H9 (cell line): Measurements from ENCODE around the gene MTHFD1L. TPM values are rescaled to one million over a fixed set of nuclear protein-coding genes. Genes with fewer than 3 reads are reported as not detected.

Source experiments
- DNase-seq: peaks from one replicate; pipeline ENCODE4 v3.0.0-alpha.2; 2017
- H2AFZ ChIP-seq: one replicate; pipeline ENCODE4 v1.6.1; 2013; ENCODE audit warnings: mild to moderate bottlenecking, low read length, control low read depth, moderate library complexity
- H2AK5ac ChIP-seq: 2 replicates; pipeline ENCODE4 v1.6.1; 2013; ENCODE audit warnings: low read length, control low read depth, mixed read lengths; ENCODE audit not compliant: insufficient read length
- H2BK120ac ChIP-seq: one replicate; pipeline ENCODE4 v1.6.1; 2013; ENCODE audit warnings: low read depth, mild to moderate bottlenecking, low read length, control low read depth, inconsistent platforms; ENCODE audit not compliant: poor library complexity, severe bottlenecking
- H2BK12ac ChIP-seq: 2 replicates; pipeline ENCODE4 v1.6.1; 2013; ENCODE audit warnings: low read length, control low read depth, mixed read lengths, low read depth; ENCODE audit not compliant: insufficient read length
- H2BK15ac ChIP-seq: 2 replicates; pipeline ENCODE4 v1.6.1; 2013; ENCODE audit warnings: low read depth, low read length, control low read depth
- H2BK20ac ChIP-seq: one replicate; pipeline ENCODE4 v1.6.1; 2013; ENCODE audit warnings: low read depth, mild to moderate bottlenecking, low read length, control low read depth, inconsistent platforms; ENCODE audit not compliant: poor library complexity, severe bottlenecking
- H2BK5ac ChIP-seq: 2 replicates; pipeline ENCODE4 v1.6.1; 2013; ENCODE audit warnings: low read length, control low read depth, mixed read lengths; ENCODE audit not compliant: insufficient read length
- H3K14ac ChIP-seq: 2 replicates; pipeline ENCODE4 v1.6.1; 2013; ENCODE audit warnings: low read length, control low read depth; ENCODE audit not compliant: insufficient read depth
- H3K18ac ChIP-seq: 2 replicates; pipeline ENCODE4 v1.6.1; 2013; ENCODE audit warnings: low read depth, mild to moderate bottlenecking, mixed read lengths, low read length, control low read depth; ENCODE audit not compliant: insufficient read length
- H3K23ac ChIP-seq: 2 replicates; pipeline ENCODE4 v1.6.1; 2013; ENCODE audit warnings: low read length, control low read depth, mixed read lengths, low read depth; ENCODE audit not compliant: insufficient read length
- H3K23me2 ChIP-seq: 2 replicates; pipeline ENCODE4 v1.6.1; 2013; ENCODE audit warnings: low read depth, mild to moderate bottlenecking, mixed read lengths, low read length, control low read depth; ENCODE audit not compliant: insufficient read length, poor library complexity, severe bottlenecking
- H3K27ac ChIP-seq: 2 replicates; pipeline ENCODE4 v1.5.1; 2013; ENCODE audit warnings: low read length, control low read depth, mixed read lengths, low read depth; ENCODE audit not compliant: insufficient read length
- H3K27me3 ChIP-seq: 2 replicates; pipeline ENCODE4 v1.6.1; 2013; ENCODE audit warnings: low read length, control low read depth, inconsistent platforms; ENCODE audit not compliant: insufficient read depth
- H3K4ac ChIP-seq: 2 replicates; pipeline ENCODE4 v1.6.1; 2013; ENCODE audit warnings: low read depth, mild to moderate bottlenecking, control low read depth, inconsistent platforms, low read length, moderate library complexity
- H3K4me1 ChIP-seq: 2 replicates; pipeline ENCODE4 v1.6.1; 2013; ENCODE audit warnings: low read length, control low read depth, inconsistent platforms; ENCODE audit not compliant: insufficient read depth
- H3K4me2 ChIP-seq: 2 replicates; pipeline ENCODE4 v1.6.1; 2013; ENCODE audit warnings: low read length, control low read depth, mixed read lengths; ENCODE audit not compliant: insufficient read length, insufficient read depth
- H3K56ac ChIP-seq: 2 replicates; pipeline ENCODE4 v1.6.1; 2013; ENCODE audit warnings: low read depth, mild to moderate bottlenecking, mixed read lengths, low read length, control low read depth; ENCODE audit not compliant: insufficient read length
- H3K79me1 ChIP-seq: 2 replicates; pipeline ENCODE4 v1.6.1; 2013; ENCODE audit warnings: low read depth, mild to moderate bottlenecking, moderate library complexity, low read length, control low read depth, inconsistent platforms; ENCODE audit not compliant: insufficient read depth, poor library complexity, severe bottlenecking
- H3K79me2 ChIP-seq: 2 replicates; pipeline ENCODE4 v1.6.1; 2013; ENCODE audit warnings: low read length, control low read depth, inconsistent platforms; ENCODE audit not compliant: insufficient read depth
- H3K9ac ChIP-seq: 2 replicates; pipeline ENCODE4 v1.6.1; 2013; ENCODE audit warnings: low read length, control low read depth, mixed read lengths; ENCODE audit not compliant: insufficient read length; ENCODE audit errors: extremely low read depth
- H3K9me3 ChIP-seq: one replicate; pipeline ENCODE4 v1.6.1; 2013; ENCODE audit warnings: low read depth, low read length, inconsistent platforms; ENCODE audit not compliant: control insufficient read depth
- H3T11ph ChIP-seq: one replicate; pipeline ENCODE4 v1.6.1; 2013; ENCODE audit warnings: mild to moderate bottlenecking, low read length, control low read depth, inconsistent platforms
- H4K20me1 ChIP-seq: one replicate; pipeline ENCODE4 v1.6.1; 2013; ENCODE audit not compliant: control insufficient read depth, insufficient read length, insufficient read depth
- H4K5ac ChIP-seq: 2 replicates; pipeline ENCODE4 v1.6.1; 2013; ENCODE audit warnings: low read depth, mild to moderate bottlenecking, mixed read lengths, low read length, control low read depth; ENCODE audit not compliant: insufficient read length
- H4K8ac ChIP-seq: replicated peaks from 2 replicates; pipeline ENCODE4 v1.6.1; 2013; ENCODE audit warnings: low read length, control low read depth, mixed read lengths, low read depth; ENCODE audit not compliant: insufficient read length
- H4K91ac ChIP-seq: 2 replicates; pipeline ENCODE4 v1.6.1; 2013; ENCODE audit warnings: low read depth, mild to moderate bottlenecking, moderate library complexity, mixed read lengths, low read length, control low read depth; ENCODE audit not compliant: insufficient read length
- H3K27ac Mint-ChIP-seq, 3 experiments: 2 replicates in 2 of 3; 3 replicates in 1 of 3; pipeline ENCODE4 v1.8.0; 2020 to 2021; ENCODE audit warnings: mixed read lengths in 3 of 3, mild to moderate bottlenecking in 1 of 3, moderate library complexity in 1 of 3
- H3K27me3 Mint-ChIP-seq: 2 replicates; pipeline ENCODE4 v1.8.0; 2021; ENCODE audit warnings: low read depth, mild to moderate bottlenecking, moderate library complexity, mixed read lengths
- H3K36me3 Mint-ChIP-seq, 3 experiments: 2 replicates in 2 of 3; 3 replicates in 1 of 3; pipeline ENCODE4 v1.8.0; 2020 to 2021; ENCODE audit warnings: low read depth in 3 of 3, mixed read lengths in 3 of 3; ENCODE audit not compliant: insufficient read depth in 1 of 3
- H3K4me1 Mint-ChIP-seq, 2 experiments: 2 replicates each; pipeline ENCODE4 v1.8.0; 2020; ENCODE audit warnings: mixed read lengths in 2 of 2
- H3K4me3 Mint-ChIP-seq, 2 experiments: 2 replicates in 1 of 2; 3 replicates in 1 of 2; pipeline ENCODE4 v1.8.0; 2020 to 2021; ENCODE audit warnings: mild to moderate bottlenecking in 2 of 2, mixed read lengths in 2 of 2, moderate library complexity in 1 of 2
- H3K9me3 Mint-ChIP-seq, 2 experiments: 2 replicates in 1 of 2; 3 replicates in 1 of 2; pipeline ENCODE4 v1.8.0; 2020; ENCODE audit warnings: mild to moderate bottlenecking in 2 of 2, mixed read lengths in 2 of 2, moderate library complexity in 1 of 2
- CTCF ChIP-seq: fragments of 200-600 bp; sonication (generic); conservative IDR thresholded peaks from 3 replicates; pipeline ENCODE4 v1.8.0; 2021; ENCODE audit warnings: antibody characterized with exemption, mild to moderate bottlenecking
- WGBS: extraction: QIAGEN DNeasy Blood & Tissue Kit; methylation state at CpG from one replicate; pipeline ENCODE4 v1.1.7; 2013; ENCODE audit warnings: missing lambda C conversion rate, low lambda C conversion rate, mixed read lengths; ENCODE audit not compliant: insufficient read length; ENCODE audit errors: extremely low coverage; 5-methylcytosine and 5-hydroxymethylcytosine counted together
- total RNA-seq: library from RNA; stranded (reverse); gene quantifications from 2 replicates; pipeline ENCODE4 v1.2.1, GENCODE V29; 2021

MTHFD1L gene
- total RNA-seq, 1 experiment from 2014 or later = 90.2 TPM

- no peak for DNase-seq
- Histone ChIP-seq H3K23ac (no peak overlapping the region), H4K8ac (no peak overlapping the region), H3K27ac (no peak overlapping the region), H2BK120ac (no peak overlapping the region), H2BK5ac (no peak overlapping the region), H2BK15ac (no peak overlapping the region), H3K4ac (no peak overlapping the region), H3K14ac (no peak overlapping the region), H3K56ac (no peak overlapping the region), H2BK12ac (no peak overlapping the region), H3K4me2 (no peak overlapping the region), H3K79me1 (no peaks in the 10 kb centered on the region), H2AK5ac (no peak overlapping the region), H2AFZ (no peak overlapping the region), H4K20me1 (no peaks in the 10 kb centered on the region), H4K91ac (no peak overlapping the region), H3K9ac (no peak overlapping the region), H3K23me2 (no peaks in the 10 kb centered on the region), H3K79me2 (no peaks in the 10 kb centered on the region), H3T11ph (no peak overlapping the region), H3K18ac (no peak overlapping the region), H3K4me1 (no peaks in the 10 kb centered on the region), H4K5ac (no peak overlapping the region), H2BK20ac (no peak overlapping the region), H3K27me3 (no peaks in the 10 kb centered on the region), H3K9me3 (no peaks in the 10 kb centered on the region)
- TF ChIP-seq CTCF = no peak
- Mint-ChIP-seq H3K27ac (no peak overlapping the region), H3K27me3 (no peaks in the 10 kb centered on the region; the same call in 1 of the 2 replicates), H3K36me3 (peaks cover 26 to 42% (median 41%) of the 10 kb centered on the region in 3 experiments), H3K4me1 (peaks cover 0 to 11% of the 10 kb centered on the region in 2 experiments; a peak in 2 of 4 replicates), H3K4me3 (no peak overlapping the region), H3K9me3 (no peaks in the 10 kb centered on the region; a peak in 1 of 5 replicates)
- WGBS = no CpG with 5 or more reads among the region's 4 CpGs
These were observed 232.7 kb downstream of the MTHFD1L start for GRCh38 chr6:151098166-151098565.
